DMS 273 treated with DMSO at 0.1 percent for 48 hours (cell line): ENCODE data around the gene HHIP.
"Not testable (repeated sequence)": the region's sequence is repeated elsewhere in the genome, so short reads cannot be mapped to it uniquely, and the experiment has no call there.

Experiments
- DNase-seq: peaks from one replicate; lab custom pipeline; 2025; lab: John Stamatoyannopoulos, UW

HHIP gene

GRCh38 chr4:144757969-144758368 is 112.0 kb downstream of the HHIP start:
- no peak for DNase-seq

- DNase-seq, result not testable (repeated sequence)
These were observed 122.9 kb downstream of the HHIP start for GRCh38 chr4:144768809-144769208.

GRCh38 chr4:144778364-144778763 is 132.4 kb downstream of the HHIP start:
- no peak for DNase-seq

GRCh38 chr4:144782345-144782744 is 136.4 kb downstream of the HHIP start:
- no peak for DNase-seq

- no peak for DNase-seq
These were observed 140.0 kb downstream of the HHIP start for GRCh38 chr4:144785961-144786360.

- no peak for DNase-seq
These were observed 141.7 kb downstream of the HHIP start for GRCh38 chr4:144787365-144788258.

- DNase-seq, result no peak
These were observed 142.5 kb downstream of the HHIP start for GRCh38 chr4:144788469-144788868.

GRCh38 chr4:144791933-144792332 is 146.0 kb downstream of the HHIP start:
- not testable (repeated sequence) for DNase-seq
